K562 (cell line): Measurements from ENCODE around the gene RNPEP. TPM values are rescaled to one million over a fixed set of nuclear protein-coding genes. Genes with fewer than 3 reads are reported as not detected.

ENCODE experiments used
- HNRNPH1 ChIP-seq: fragments of 200-400 bp; formaldehyde crosslinking; optimal IDR thresholded peaks from 2 replicates; pipeline ENCODE3; 2017; ENCODE audit warnings: low read depth, mild to moderate bottlenecking, low read length, moderate library complexity
- IFI16 ChIP-seq: fragments of 250-450 bp; sonication (Bioruptor Pico); IDR thresholded peaks from 2 replicates; pipeline ENCODE4 v2.1.2; 2022; ENCODE audit warnings: mild to moderate bottlenecking, inconsistent platforms
- KLF13 ChIP-seq: fragments of 450-650 bp; IDR thresholded peaks from 2 replicates; pipeline ENCODE4 v1.6.1; 2016; ENCODE audit warnings: missing genetic modification characterization, low read depth, mild to moderate bottlenecking, missing compliant biosample characterization, moderate library complexity, borderline replicate concordance
- NFXL1 ChIP-seq: fragments of 450-650 bp; formaldehyde crosslinking; IDR thresholded peaks from 2 replicates; pipeline ENCODE4 v1.4.0; 2021; ENCODE audit warnings: mild to moderate bottlenecking
- NONO ChIP-seq, 2 experiments: fragments of 200-400 bp in 1 of 2; fragments of 450-650 bp in 1 of 2; formaldehyde crosslinking in 1 of 2; IDR thresholded peaks; 2 replicates each; pipeline ENCODE4 v1.6.1; 2017; ENCODE audit warnings: low read depth in 2 of 2, mild to moderate bottlenecking in 2 of 2, moderate library complexity in 2 of 2, low read length in 1 of 2
- PTBP1 ChIP-seq: fragments of 200-400 bp; formaldehyde crosslinking; IDR thresholded peaks from 2 replicates; pipeline ENCODE4 v1.6.1; 2017; ENCODE audit warnings: low read depth, low read length
- SLC30A9 ChIP-seq: fragments of 250-450 bp; sonication (Bioruptor Pico); IDR thresholded peaks from 2 replicates; pipeline ENCODE4 v1.8.0; 2022; ENCODE audit warnings: mild to moderate bottlenecking, moderate library complexity
- SMAD3 ChIP-seq: fragments of 450-650 bp; formaldehyde crosslinking; conservative IDR thresholded peaks from 2 replicates; pipeline ENCODE4 v1.4.0; 2020; ENCODE audit warnings: mild to moderate bottlenecking
- ZKSCAN3 ChIP-seq: fragments of 250-450 bp; sonication (Bioruptor Pico); IDR thresholded peaks from 2 replicates; pipeline ENCODE4 v1.4.0; 2020
- ZNF124 ChIP-seq: sonication (generic); formaldehyde crosslinking; IDR thresholded peaks from 2 replicates; pipeline ENCODE4 v1.8.1; 2022; ENCODE audit warnings: missing genetic modification reagents
- ZNF24 ChIP-seq: fragments of 450-650 bp; IDR thresholded peaks from 2 replicates; pipeline ENCODE4 v1.6.1; 2016
- ZNF644 ChIP-seq: fragments of 200-800 bp; sonication (Bioruptor generic); IDR thresholded peaks from 2 replicates; pipeline ENCODE4 v1.6.1; 2016; ENCODE audit warnings: low read depth, missing genetic modification characterization, missing compliant biosample characterization
- polyA plus RNA-seq, 8 experiments: library from polyadenylated mRNA; depleted of rRNA in 4 of 8; stranded (reverse) in 5 of 8; unstranded in 3 of 8; fragments of >200 nt; fragmentation: Nextera tagmentation in 2 of 8; fragmentation: Illumina TruSeq in 1 of 8; extraction: Ambion mirVana in 2 of 8; extraction: Trizol in 1 of 8; gene quantifications; 2 replicates each; pipeline versions ENCODE4 v1.2.1 to v1.2.3, GENCODE V29; 2011 to 2014; ENCODE audit warnings: inconsistent platforms in 1 of 8, missing spikeins in 1 of 8
- total RNA-seq, 7 experiments: library from RNA; depleted of rRNA in 6 of 7; stranded (reverse); fragments of >200 nt in 6 of 7; fragmentation: Illumina TruSeq in 2 of 7; extraction: Trizol in 2 of 7; gene quantifications; 2 replicates each; pipeline versions ENCODE4 v1.2.1 to v1.2.3, GENCODE V29; 2011 to 2021; ENCODE audit warnings: low replicate concordance in 1 of 7
- TF ChIP-seq, protein P1 (sequence below): fragments of 200-600 bp; sonication (generic); IDR thresholded peaks from one replicate; pipeline ENCODE4 v1.6.1; 2012; ENCODE audit warnings: mild to moderate bottlenecking, low read depth, low read length, inconsistent platforms
- TF ChIP-seq, protein P2 (sequence below): sonication (generic); formaldehyde crosslinking; IDR thresholded peaks from 2 replicates; pipeline ENCODE4 v1.9.0; 2022; ENCODE audit warnings: mild to moderate bottlenecking, missing genetic modification reagents
- TF ChIP-seq, protein P3 (sequence below): fragments of 250-450 bp; sonication (Bioruptor Pico); IDR thresholded peaks from 2 replicates; pipeline ENCODE4 v1.5.0; 2020; ENCODE audit warnings: mild to moderate bottlenecking, borderline replicate concordance

Gene RNPEP
- total and polyA plus RNA-seq, 9 of the 15 experiments (the other 6 are each of a cell fraction or from before 2014, with no cell fraction given): 27.5 to 131 (median 63.4) TPM

DNA sequence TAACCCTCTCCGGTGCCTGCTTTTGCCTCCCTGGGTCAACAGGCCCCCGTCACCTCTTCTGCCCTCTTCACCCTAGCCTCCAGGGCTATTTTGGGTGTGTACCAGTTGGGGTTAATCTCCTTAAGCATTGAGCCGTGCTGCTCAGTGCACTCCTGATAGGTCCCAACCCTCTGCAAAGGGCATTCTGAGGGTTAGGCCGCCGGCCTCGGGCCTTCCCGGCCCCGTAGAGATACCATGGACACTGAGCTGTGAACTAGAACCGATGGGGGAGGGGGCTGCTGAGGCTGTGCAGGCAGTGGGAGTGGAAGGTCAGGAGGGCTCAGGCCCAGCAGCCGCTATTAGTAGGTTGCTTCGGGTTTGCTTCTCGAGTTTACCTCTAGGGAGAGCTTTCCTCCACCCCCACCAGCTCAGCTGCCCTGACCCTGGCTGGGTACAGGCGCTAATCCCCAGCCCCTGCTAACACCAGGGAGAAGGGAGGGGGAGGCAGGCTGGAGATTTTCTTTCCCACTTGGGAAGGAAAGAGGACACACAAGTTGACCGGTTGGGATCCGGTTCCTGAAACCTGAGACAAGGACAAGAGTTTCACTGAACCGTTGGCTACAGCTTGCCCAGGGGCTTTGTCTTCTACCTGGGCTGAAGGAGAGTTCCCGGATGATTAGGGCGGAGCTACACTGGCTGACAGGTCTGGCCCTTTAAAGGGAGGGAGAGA lies 40.9 kb upstream of the RNPEP start (continued):
- TF ChIP-seq, protein P1, sequence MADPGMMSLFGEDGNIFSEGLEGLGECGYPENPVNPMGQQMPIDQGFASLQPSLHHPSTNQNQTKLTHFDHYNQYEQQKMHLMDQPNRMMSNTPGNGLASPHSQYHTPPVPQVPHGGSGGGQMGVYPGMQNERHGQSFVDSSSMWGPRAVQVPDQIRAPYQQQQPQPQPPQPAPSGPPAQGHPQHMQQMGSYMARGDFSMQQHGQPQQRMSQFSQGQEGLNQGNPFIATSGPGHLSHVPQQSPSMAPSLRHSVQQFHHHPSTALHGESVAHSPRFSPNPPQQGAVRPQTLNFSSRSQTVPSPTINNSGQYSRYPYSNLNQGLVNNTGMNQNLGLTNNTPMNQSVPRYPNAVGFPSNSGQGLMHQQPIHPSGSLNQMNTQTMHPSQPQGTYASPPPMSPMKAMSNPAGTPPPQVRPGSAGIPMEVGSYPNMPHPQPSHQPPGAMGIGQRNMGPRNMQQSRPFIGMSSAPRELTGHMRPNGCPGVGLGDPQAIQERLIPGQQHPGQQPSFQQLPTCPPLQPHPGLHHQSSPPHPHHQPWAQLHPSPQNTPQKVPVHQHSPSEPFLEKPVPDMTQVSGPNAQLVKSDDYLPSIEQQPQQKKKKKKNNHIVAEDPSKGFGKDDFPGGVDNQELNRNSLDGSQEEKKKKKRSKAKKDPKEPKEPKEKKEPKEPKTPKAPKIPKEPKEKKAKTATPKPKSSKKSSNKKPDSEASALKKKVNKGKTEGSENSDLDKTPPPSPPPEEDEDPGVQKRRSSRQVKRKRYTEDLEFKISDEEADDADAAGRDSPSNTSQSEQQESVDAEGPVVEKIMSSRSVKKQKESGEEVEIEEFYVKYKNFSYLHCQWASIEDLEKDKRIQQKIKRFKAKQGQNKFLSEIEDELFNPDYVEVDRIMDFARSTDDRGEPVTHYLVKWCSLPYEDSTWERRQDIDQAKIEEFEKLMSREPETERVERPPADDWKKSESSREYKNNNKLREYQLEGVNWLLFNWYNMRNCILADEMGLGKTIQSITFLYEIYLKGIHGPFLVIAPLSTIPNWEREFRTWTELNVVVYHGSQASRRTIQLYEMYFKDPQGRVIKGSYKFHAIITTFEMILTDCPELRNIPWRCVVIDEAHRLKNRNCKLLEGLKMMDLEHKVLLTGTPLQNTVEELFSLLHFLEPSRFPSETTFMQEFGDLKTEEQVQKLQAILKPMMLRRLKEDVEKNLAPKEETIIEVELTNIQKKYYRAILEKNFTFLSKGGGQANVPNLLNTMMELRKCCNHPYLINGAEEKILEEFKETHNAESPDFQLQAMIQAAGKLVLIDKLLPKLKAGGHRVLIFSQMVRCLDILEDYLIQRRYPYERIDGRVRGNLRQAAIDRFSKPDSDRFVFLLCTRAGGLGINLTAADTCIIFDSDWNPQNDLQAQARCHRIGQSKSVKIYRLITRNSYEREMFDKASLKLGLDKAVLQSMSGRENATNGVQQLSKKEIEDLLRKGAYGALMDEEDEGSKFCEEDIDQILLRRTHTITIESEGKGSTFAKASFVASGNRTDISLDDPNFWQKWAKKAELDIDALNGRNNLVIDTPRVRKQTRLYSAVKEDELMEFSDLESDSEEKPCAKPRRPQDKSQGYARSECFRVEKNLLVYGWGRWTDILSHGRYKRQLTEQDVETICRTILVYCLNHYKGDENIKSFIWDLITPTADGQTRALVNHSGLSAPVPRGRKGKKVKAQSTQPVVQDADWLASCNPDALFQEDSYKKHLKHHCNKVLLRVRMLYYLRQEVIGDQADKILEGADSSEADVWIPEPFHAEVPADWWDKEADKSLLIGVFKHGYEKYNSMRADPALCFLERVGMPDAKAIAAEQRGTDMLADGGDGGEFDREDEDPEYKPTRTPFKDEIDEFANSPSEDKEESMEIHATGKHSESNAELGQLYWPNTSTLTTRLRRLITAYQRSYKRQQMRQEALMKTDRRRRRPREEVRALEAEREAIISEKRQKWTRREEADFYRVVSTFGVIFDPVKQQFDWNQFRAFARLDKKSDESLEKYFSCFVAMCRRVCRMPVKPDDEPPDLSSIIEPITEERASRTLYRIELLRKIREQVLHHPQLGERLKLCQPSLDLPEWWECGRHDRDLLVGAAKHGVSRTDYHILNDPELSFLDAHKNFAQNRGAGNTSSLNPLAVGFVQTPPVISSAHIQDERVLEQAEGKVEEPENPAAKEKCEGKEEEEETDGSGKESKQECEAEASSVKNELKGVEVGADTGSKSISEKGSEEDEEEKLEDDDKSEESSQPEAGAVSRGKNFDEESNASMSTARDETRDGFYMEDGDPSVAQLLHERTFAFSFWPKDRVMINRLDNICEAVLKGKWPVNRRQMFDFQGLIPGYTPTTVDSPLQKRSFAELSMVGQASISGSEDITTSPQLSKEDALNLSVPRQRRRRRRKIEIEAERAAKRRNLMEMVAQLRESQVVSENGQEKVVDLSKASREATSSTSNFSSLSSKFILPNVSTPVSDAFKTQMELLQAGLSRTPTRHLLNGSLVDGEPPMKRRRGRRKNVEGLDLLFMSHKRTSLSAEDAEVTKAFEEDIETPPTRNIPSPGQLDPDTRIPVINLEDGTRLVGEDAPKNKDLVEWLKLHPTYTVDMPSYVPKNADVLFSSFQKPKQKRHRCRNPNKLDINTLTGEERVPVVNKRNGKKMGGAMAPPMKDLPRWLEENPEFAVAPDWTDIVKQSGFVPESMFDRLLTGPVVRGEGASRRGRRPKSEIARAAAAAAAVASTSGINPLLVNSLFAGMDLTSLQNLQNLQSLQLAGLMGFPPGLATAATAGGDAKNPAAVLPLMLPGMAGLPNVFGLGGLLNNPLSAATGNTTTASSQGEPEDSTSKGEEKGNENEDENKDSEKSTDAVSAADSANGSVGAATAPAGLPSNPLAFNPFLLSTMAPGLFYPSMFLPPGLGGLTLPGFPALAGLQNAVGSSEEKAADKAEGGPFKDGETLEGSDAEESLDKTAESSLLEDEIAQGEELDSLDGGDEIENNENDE: no peak
- TF ChIP-seq SMAD3 (CRISPR knock-in tag) (no peak), PTBP1 (no peak), KLF13 (tag) (peak; percentile 75), IFI16 (no peak), HNRNPH1 (no peak), NFXL1 (CRISPR knock-in tag) (no peak), ZNF124 (no peak), SLC30A9 (CRISPR knock-in tag) (no peak), NONO (IDR thresholded peaks at IDR 0.05; ENCODE audit: low read depth in 2 of 2, low read length in 1 of 2) (no peak), ZNF24 (no peak), ZNF644 (peak; percentile 79), ZKSCAN3 (CRISPR knock-in tag) (no peak)
- TF ChIP-seq, protein P2, sequence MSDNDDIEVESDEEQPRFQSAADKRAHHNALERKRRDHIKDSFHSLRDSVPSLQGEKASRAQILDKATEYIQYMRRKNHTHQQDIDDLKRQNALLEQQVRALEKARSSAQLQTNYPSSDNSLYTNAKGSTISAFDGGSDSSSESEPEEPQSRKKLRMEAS (CRISPR knock-in tag): no peak; the same call in 1 of the 2 replicates
- TF ChIP-seq, protein P3, sequence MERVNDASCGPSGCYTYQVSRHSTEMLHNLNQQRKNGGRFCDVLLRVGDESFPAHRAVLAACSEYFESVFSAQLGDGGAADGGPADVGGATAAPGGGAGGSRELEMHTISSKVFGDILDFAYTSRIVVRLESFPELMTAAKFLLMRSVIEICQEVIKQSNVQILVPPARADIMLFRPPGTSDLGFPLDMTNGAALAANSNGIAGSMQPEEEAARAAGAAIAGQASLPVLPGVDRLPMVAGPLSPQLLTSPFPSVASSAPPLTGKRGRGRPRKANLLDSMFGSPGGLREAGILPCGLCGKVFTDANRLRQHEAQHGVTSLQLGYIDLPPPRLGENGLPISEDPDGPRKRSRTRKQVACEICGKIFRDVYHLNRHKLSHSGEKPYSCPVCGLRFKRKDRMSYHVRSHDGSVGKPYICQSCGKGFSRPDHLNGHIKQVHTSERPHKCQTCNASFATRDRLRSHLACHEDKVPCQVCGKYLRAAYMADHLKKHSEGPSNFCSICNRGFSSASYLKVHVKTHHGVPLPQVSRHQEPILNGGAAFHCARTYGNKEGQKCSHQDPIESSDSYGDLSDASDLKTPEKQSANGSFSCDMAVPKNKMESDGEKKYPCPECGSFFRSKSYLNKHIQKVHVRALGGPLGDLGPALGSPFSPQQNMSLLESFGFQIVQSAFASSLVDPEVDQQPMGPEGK (CRISPR knock-in tag): no peak
